ENCODE data around the gene CCM2L. TPM values are rescaled to one million over a fixed set of nuclear protein-coding genes. Genes with fewer than 3 reads are reported as not detected.

The CCM2L gene
- total and polyA plus RNA-seq, 2 of the 4 experiments (the other 2 are of a cell fraction), result not detected

GRCh38 chr20:32028647-32029372 is 18.6 kb downstream of the CCM2L start:
- ATAC-seq (ENCODE audit: low read depth) (no peak), DNase-seq (no peak)
- H2BK120ac ChIP-seq (ENCODE audit: low read depth, low read length), result no peak overlapping the region
- dilution Hi-C loops (cut with HindIII; ENCODE audit: low sequenced_read_pairs, unreplicated experiment), result no loop called here
- H3K4me3 ChIP-seq (ENCODE audit: insufficient read depth, low read depth, low read length), result no peak overlapping the region
- no peak overlapping the region for H3K9ac ChIP-seq (ENCODE audit: low read depth, low read length)
- H2AK5ac ChIP-seq (ENCODE audit: low read depth, low read length), result no peak overlapping the region
- no peak overlapping the region for H2BK20ac ChIP-seq (ENCODE audit: low read depth, low read length)
- no peaks in the 10 kb centered on the region for H3K36me3 ChIP-seq (ENCODE audit: control insufficient read depth, insufficient read depth, low read length)
- no peaks in the 10 kb centered on the region for H3K79me1 ChIP-seq (ENCODE audit: low read depth in 1 of 2, low read length in 2 of 2)
- no peak overlapping the region for H3K18ac ChIP-seq (ENCODE audit: low read depth, low read length)
- BruUV-seq (replicated peaks), result no TSS peak
- no peak overlapping the region for H4K91ac ChIP-seq (ENCODE audit: insufficient read depth, low read depth, low read length)
- H3K4me2 ChIP-seq (ENCODE audit: low read depth, low read length), result no peak overlapping the region
- CTCF ChIA-PET, result no interaction called here
- no peak overlapping the region for H3K56ac ChIP-seq (ENCODE audit: extremely low read depth, insufficient read depth, low read length)
- H3K14ac ChIP-seq (replicated peaks; ENCODE audit: low read depth, low read length), result no peak overlapping the region
- H3K27ac ChIP-seq (ENCODE audit: insufficient read depth, low read length), result no peak overlapping the region
- intact Hi-C loops (cut with micrococcal nuclease), result no loop called here
- H3K23ac ChIP-seq (ENCODE audit: low read depth, low read length), result no peak overlapping the region
- POLR2A ChIA-PET (ENCODE audit: unreplicated experiment), result no interaction called here
- no peak overlapping the region for H2AK9ac ChIP-seq (replicated peaks; ENCODE audit: low read depth, low read length, poor library complexity)
- H2AFZ ChIP-seq (replicated peaks; ENCODE audit: low read length, poor library complexity), result no peak overlapping the region
- no peaks in the 10 kb centered on the region for H4K20me1 ChIP-seq (ENCODE audit: insufficient read depth, low read length)
- no peak overlapping the region for H3K4ac ChIP-seq (ENCODE audit: low read depth, low read length)
- no peaks in the 10 kb centered on the region for H3K9me3 ChIP-seq (ENCODE audit: control insufficient read depth, insufficient read depth, low read length)
- H3K27me3 ChIP-seq (ENCODE audit: control insufficient read depth, insufficient read depth, low read length), result peaks cover 63% of the 10 kb centered on the region
- H3K9me1 ChIP-seq (ENCODE audit: insufficient read depth, low read length), result no peaks in the 10 kb centered on the region
- in situ Hi-C loops (cut with MboI; ENCODE audit: low sequenced_read_pairs), result no loop called here
- no peak overlapping the region for H4K8ac ChIP-seq (ENCODE audit: low read depth in 2 of 2, low read length in 2 of 2)
- H3K4me1 ChIP-seq (ENCODE audit: control insufficient read depth, insufficient read depth, low read length), result no peaks in the 10 kb centered on the region
- TF ChIP-seq MAZ (IDR thresholded peaks at IDR 0.05; ENCODE audit: borderline replicate concordance, low read depth, low read length) (no peak), MXI1 (IDR thresholded peaks at IDR 0.05; ENCODE audit: borderline replicate concordance, low read depth, low read length) (no peak), CEBPB (IDR thresholded peaks at IDR 0.05; ENCODE audit: low read depth, low read length) (no peak), POLR2A (IDR thresholded peaks at IDR 0.05; ENCODE audit: low read depth, low read length) (no peak), CTCF (conservative IDR thresholded peaks at IDR 0.05; ENCODE audit: low read depth, low read length) (no peak), NFE2L2 (IDR thresholded peaks at IDR 0.05; ENCODE audit: low read depth, low read length) (no peak), RAD21 (IDR thresholded peaks at IDR 0.05; ENCODE audit: low read length) (no peak), RFX5 (IDR thresholded peaks at IDR 0.05; ENCODE audit: low read depth, low read length) (no peak), CHD1 (IDR thresholded peaks at IDR 0.05; ENCODE audit: low read depth, low read length) (no peak), USF2 (IDR thresholded peaks at IDR 0.05; ENCODE audit: low read depth, low read length) (no peak)
- no peak overlapping the region for H2BK15ac ChIP-seq (ENCODE audit: low read depth, low read length)
- 33% methylated on average over 9 of the region's 12 CpGs; no CpG with 5 or more reads in 1 of the 2 experiments for WGBS, 2 experiments (ENCODE audit: extremely low coverage in 2 of 2, insufficient read length in 1 of 2)
- no peak overlapping the region for H2BK5ac ChIP-seq (ENCODE audit: low read depth, low read length, poor library complexity, severe bottlenecking)
- H4K5ac ChIP-seq (ENCODE audit: low read depth, low read length), result no peak overlapping the region
